GM23248 (cell line): Measurements from ENCODE around the gene WWOX.

Source experiments
- EZH2 ChIP-seq: fragments of 200-600 bp; sonication (generic); IDR thresholded peaks from 2 replicates; pipeline ENCODE4 v1.6.1; 2018; ENCODE audit warnings: antibody characterized with exemption, mild to moderate bottlenecking; ENCODE audit not compliant: insufficient read depth, poor library complexity, severe bottlenecking
- EZH2phosphoT487 ChIP-seq: fragments of 200-600 bp; sonication (generic); IDR thresholded peaks from 2 replicates; pipeline ENCODE4 v1.6.1; 2018; ENCODE audit warnings: antibody characterized with exemption, moderate library complexity, mild to moderate bottlenecking, low read depth; ENCODE audit not compliant: insufficient read depth

GRCh38 chr16:78483124-78483992 is 383.9 kb downstream of the WWOX start:
- TF ChIP-seq EZH2phosphoT487 = no peak
- TF ChIP-seq EZH2 = no peak
